Loucy (cell line): ENCODE results near the gene RSAD2.

Source experiments
- H2AFZ ChIP-seq: fragments of 200-600 bp; sonication (generic); 2 replicates; pipeline ENCODE4 v1.6.0; 2016; ENCODE audit warnings: antibody characterized with exemption, mild to moderate bottlenecking, low read length, moderate library complexity
- H3F3A ChIP-seq: fragments of 200-600 bp; 2 replicates; pipeline ENCODE4 v1.6.0; 2016; ENCODE audit warnings: antibody characterized with exemption, low read depth, mild to moderate bottlenecking
- H3K27me3 ChIP-seq: fragments of 200-600 bp; sonication (generic); 2 replicates; pipeline ENCODE4 v1.6.1; 2014; ENCODE audit warnings: low read length, mild to moderate bottlenecking; ENCODE audit not compliant: insufficient read depth, poor library complexity, severe bottlenecking
- H3K36me3 ChIP-seq: fragments of 200-600 bp; sonication (generic); 2 replicates; pipeline ENCODE4 v1.6.1; 2016; ENCODE audit warnings: low read length; ENCODE audit not compliant: insufficient read depth
- H3K4me1 ChIP-seq: fragments of 200-600 bp; sonication (generic); 2 replicates; pipeline ENCODE4 v1.5.1; 2014; ENCODE audit warnings: low read length, mild to moderate bottlenecking; ENCODE audit not compliant: insufficient read depth, poor library complexity, severe bottlenecking
- H3K4me2 ChIP-seq: fragments of 200-600 bp; sonication (generic); 2 replicates; pipeline ENCODE4 v1.6.0; 2014; ENCODE audit warnings: antibody characterized with exemption, low read length, low read depth, mild to moderate bottlenecking; ENCODE audit not compliant: poor library complexity, severe bottlenecking
- H3K4me3 ChIP-seq: fragments of 200-600 bp; sonication (generic); 2 replicates; pipeline ENCODE4 v1.5.1; 2014; ENCODE audit warnings: low read length, mild to moderate bottlenecking, mixed read lengths; ENCODE audit not compliant: poor library complexity, severe bottlenecking
- H3K79me2 ChIP-seq: fragments of 200-600 bp; sonication (generic); 2 replicates; pipeline ENCODE4 v1.6.1; 2014; ENCODE audit warnings: low read length; ENCODE audit not compliant: insufficient read depth
- H3K9ac ChIP-seq: fragments of 200-600 bp; sonication (generic); 2 replicates; pipeline ENCODE4 v1.6.0; 2014; ENCODE audit warnings: mild to moderate bottlenecking, low read depth, low read length, moderate library complexity; ENCODE audit not compliant: poor library complexity, severe bottlenecking
- H3K9me2 ChIP-seq: fragments of 200-600 bp; sonication (generic); replicated peaks from 2 replicates; pipeline ENCODE4 v1.6.1; 2016; ENCODE audit warnings: low read depth, low read length, mixed read lengths
- H3K9me3 ChIP-seq: fragments of 200-600 bp; sonication (generic); 2 replicates; pipeline ENCODE4 v1.6.1; 2014; ENCODE audit warnings: mild to moderate bottlenecking, antibody characterized with exemption, low read length, low read depth; ENCODE audit not compliant: insufficient read depth
- H4K20me1 ChIP-seq: fragments of 200-600 bp; sonication (generic); 2 replicates; pipeline ENCODE4 v1.6.0; 2014; ENCODE audit warnings: antibody characterized with exemption, low read length, mild to moderate bottlenecking; ENCODE audit not compliant: insufficient read depth, poor library complexity, severe bottlenecking
- EZH2phosphoT487 ChIP-seq: fragments of 200-600 bp; IDR thresholded peaks from 2 replicates; pipeline ENCODE4 v1.6.1; 2018; ENCODE audit warnings: antibody characterized with exemption, mild to moderate bottlenecking, moderate library complexity, borderline replicate concordance
- TF ChIP-seq, protein P1 (sequence below): fragments of 200-600 bp; sonication (generic); conservative IDR thresholded peaks from 2 replicates; pipeline ENCODE4 v1.5.1; 2014; ENCODE audit warnings: mild to moderate bottlenecking, antibody characterized with exemption, low read length

The RSAD2 gene

GRCh38 chr2:6923319-6923718, 45.7 kb downstream of the RSAD2 start:
- no peaks in the 10 kb centered on the region for H3K9me3 ChIP-seq
- no peaks in the 10 kb centered on the region for H3F3A ChIP-seq
- no peaks in the 10 kb centered on the region for H3K9me2 ChIP-seq
- peaks cover 16% of the 10 kb centered on the region for H4K20me1 ChIP-seq
- no peak overlapping the region for H2AFZ ChIP-seq
- H3K4me1 ChIP-seq = peaks cover 22% of the 10 kb centered on the region
- H3K27me3 ChIP-seq = no peaks in the 10 kb centered on the region
- no peak overlapping the region for H3K9ac ChIP-seq
- no peak overlapping the region for H3K4me3 ChIP-seq
- TF ChIP-seq, protein P1, sequence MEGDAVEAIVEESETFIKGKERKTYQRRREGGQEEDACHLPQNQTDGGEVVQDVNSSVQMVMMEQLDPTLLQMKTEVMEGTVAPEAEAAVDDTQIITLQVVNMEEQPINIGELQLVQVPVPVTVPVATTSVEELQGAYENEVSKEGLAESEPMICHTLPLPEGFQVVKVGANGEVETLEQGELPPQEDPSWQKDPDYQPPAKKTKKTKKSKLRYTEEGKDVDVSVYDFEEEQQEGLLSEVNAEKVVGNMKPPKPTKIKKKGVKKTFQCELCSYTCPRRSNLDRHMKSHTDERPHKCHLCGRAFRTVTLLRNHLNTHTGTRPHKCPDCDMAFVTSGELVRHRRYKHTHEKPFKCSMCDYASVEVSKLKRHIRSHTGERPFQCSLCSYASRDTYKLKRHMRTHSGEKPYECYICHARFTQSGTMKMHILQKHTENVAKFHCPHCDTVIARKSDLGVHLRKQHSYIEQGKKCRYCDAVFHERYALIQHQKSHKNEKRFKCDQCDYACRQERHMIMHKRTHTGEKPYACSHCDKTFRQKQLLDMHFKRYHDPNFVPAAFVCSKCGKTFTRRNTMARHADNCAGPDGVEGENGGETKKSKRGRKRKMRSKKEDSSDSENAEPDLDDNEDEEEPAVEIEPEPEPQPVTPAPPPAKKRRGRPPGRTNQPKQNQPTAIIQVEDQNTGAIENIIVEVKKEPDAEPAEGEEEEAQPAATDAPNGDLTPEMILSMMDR = no peak
- TF ChIP-seq EZH2phosphoT487 = no peak
- no peak overlapping the region for H3K4me2 ChIP-seq
- H3K79me2 ChIP-seq = no peaks in the 10 kb centered on the region; the same call in 1 of the 2 replicates
- no peaks in the 10 kb centered on the region for H3K36me3 ChIP-seq

DNA sequence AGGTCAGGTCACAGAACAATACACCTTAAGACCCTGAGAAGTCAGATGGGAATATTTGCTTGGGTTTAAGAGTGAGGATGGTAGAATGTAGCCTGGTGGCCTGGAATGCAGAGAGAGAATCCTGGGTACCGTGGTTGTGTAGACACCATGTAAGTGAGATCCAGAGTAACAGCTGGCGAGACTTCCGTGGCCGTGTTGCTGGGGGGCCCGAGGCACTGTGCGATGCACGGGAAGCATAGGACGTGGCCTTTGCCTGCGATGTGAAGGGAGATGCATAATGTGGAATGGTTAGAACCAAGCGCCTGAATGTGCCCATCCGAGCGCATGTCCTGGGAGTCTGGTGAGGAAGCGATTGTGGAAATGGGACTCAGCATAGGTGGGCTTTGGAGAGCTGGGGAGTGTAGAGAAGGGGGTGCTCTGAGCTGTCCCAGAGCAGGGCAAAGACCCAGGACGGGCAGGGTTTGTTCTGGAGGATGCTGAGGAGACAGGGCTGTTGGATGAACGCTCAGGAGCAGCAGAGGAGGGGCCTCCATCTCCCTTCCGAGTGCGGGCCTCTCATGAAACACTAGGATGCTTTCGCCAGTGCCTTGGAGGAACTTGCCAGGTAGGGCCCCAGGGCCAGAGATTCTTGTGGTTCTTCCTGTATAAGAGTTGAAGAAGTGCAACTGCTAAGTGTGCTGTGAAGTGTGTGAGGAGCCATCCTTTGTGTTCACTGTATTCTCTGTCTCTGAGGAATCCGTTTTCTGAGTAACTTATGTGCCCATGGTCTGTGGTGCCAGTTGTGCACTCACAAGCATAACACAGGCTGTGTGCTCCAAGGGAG, 46.7 kb downstream of the RSAD2 start:
- no peak overlapping the region for H2AFZ ChIP-seq
- TF ChIP-seq, protein P1 = no peak
- TF ChIP-seq EZH2phosphoT487 = no peak
- no peaks in the 10 kb centered on the region; the same call in 1 of the 2 replicates for H3K79me2 ChIP-seq
- no peaks in the 10 kb centered on the region for H3K9me2 ChIP-seq
- no peaks in the 10 kb centered on the region for H3K9me3 ChIP-seq
- H3K27me3 ChIP-seq = no peaks in the 10 kb centered on the region
- H3K4me3 ChIP-seq = no peak overlapping the region
- H4K20me1 ChIP-seq = peaks cover 10% of the 10 kb centered on the region
- no peak overlapping the region for H3K9ac ChIP-seq
- H3K4me1 ChIP-seq = peaks cover 17% of the 10 kb centered on the region
- H3K4me2 ChIP-seq = no peak overlapping the region
- no peaks in the 10 kb centered on the region for H3K36me3 ChIP-seq
- H3F3A ChIP-seq = no peaks in the 10 kb centered on the region

- Histone ChIP-seq H3K4me2 (no peak overlapping the region), H3K27me3 (no peaks in the 10 kb centered on the region), H3K4me3 (no peak overlapping the region), H3K9ac (no peak overlapping the region), H3K4me1 (peaks cover 21% of the 10 kb centered on the region), H3K9me2 (no peaks in the 10 kb centered on the region), H3K79me2 (no peaks in the 10 kb centered on the region; the same call in 1 of the 2 replicates), H2AFZ (no peak overlapping the region), H3F3A (no peaks in the 10 kb centered on the region), H3K9me3 (no peaks in the 10 kb centered on the region), H3K36me3 (no peaks in the 10 kb centered on the region), H4K20me1 (peaks cover 9% of the 10 kb centered on the region)
- TF ChIP-seq, protein P1 = no peak
- TF ChIP-seq EZH2phosphoT487 = no peak
These were observed 47.4 kb downstream of the RSAD2 start for GRCh38 chr2:6924924-6925409.
